Heart left ventricle (tissue), 16 donors: ENCODE measurements around the gene PAQR4. TPM values are rescaled to one million over a fixed set of nuclear protein-coding genes. Genes with fewer than 3 reads are reported as not detected.
"Not testable (repeated sequence)": the region's sequence is repeated elsewhere in the genome, so short reads cannot be mapped to it uniquely, and the experiment has no call there.

Experiments used
- ATAC-seq, 4 donors: fragments of 200-7000 bp; cut with Tn5 transposase; one replicate each; pipeline ENCODE4 v1.9.1; 2020 to 2022; ENCODE audit warnings: moderate library complexity in 4 of 4, mild to moderate bottlenecking in 3 of 4, moderate number of reproducible peaks in 1 of 4
- DNase-seq, 5 donors: peaks; one replicate each; pipeline ENCODE4 v3.0.0-alpha.2; 2020
- H3K27ac ChIP-seq, 12 donors: fragments of 200-600 bp; sonication (generic) in 4 of 12; one replicate each; pipeline versions ENCODE4 v1.5.0 to v1.8.0; 2016 to 2022; ENCODE audit warnings: mild to moderate bottlenecking in 2 of 12
- H3K27me3 ChIP-seq, 9 donors: fragments of 200-600 bp; sonication (generic) in 2 of 9; one replicate each; pipeline versions ENCODE4 v1.5.1 to v1.8.0; 2016 to 2022; ENCODE audit warnings: mild to moderate bottlenecking in 3 of 9
- H3K36me3 ChIP-seq, 9 donors: fragments of 200-600 bp; sonication (generic) in 2 of 9; one replicate each; pipeline versions ENCODE4 v1.5.0 to v1.8.0; 2018 to 2022; ENCODE audit warnings: mild to moderate bottlenecking in 2 of 9
- H3K4me1 ChIP-seq, 12 donors: fragments of 200-600 bp; sonication (generic) in 4 of 12; one replicate each; pipeline versions ENCODE4 v1.5.0 to v1.8.0; 2016 to 2022; ENCODE audit warnings: mild to moderate bottlenecking in 3 of 12
- H3K4me3 ChIP-seq, 12 donors: fragments of 200-600 bp; sonication (generic) in 4 of 12; one replicate each; pipeline versions ENCODE4 v1.5.0 to v1.8.0; 2017 to 2022; ENCODE audit warnings: mild to moderate bottlenecking in 9 of 12, moderate library complexity in 4 of 12
- H3K9me3 ChIP-seq, 12 donors: fragments of 200-600 bp; sonication (generic) in 4 of 12; one replicate each; pipeline versions ENCODE4 v1.5.0 to v1.8.0; 2016 to 2022; ENCODE audit warnings: mild to moderate bottlenecking in 1 of 12
- POLR2A ChIP-seq, 2 donors: fragments of 450-650 bp; IDR thresholded peaks; one replicate each; pipeline ENCODE4 v1.6.1; 2017; ENCODE audit warnings: antibody characterized with exemption in 2 of 2, mild to moderate bottlenecking in 2 of 2, moderate library complexity in 2 of 2
- WGBS, 4 donors: extraction: QIAGEN DNeasy Blood & Tissue Kit in 2 of 4; methylation state at CpG; one replicate each; pipeline versions ENCODE4 v1.1.5 to v1.1.7; 2013 to 2018; 5-methylcytosine and 5-hydroxymethylcytosine counted together
- intact Hi-C, 10 donors: fragments of 100-400 bp; cut with DNase I; formaldehyde crosslinking; loops; one replicate each; pipeline versions ENCODE4 v1.11.1 to v1.14.2; 2022
- polyA plus RNA-seq, 2 donors: library from polyadenylated mRNA; stranded (reverse); fragments of 200-250 nt; gene quantifications; one replicate each; pipeline ENCODE4 v1.2.3, GENCODE V29; 2013
- total RNA-seq, 9 donors: library from RNA; depleted of rRNA in 2 of 9; stranded (reverse); fragments of >200 nt in 2 of 9; fragmentation: NEBNext Ultra II Directional in 3 of 9; extraction: Animal tissue kit (Norgen Biotek cat#: 25700) in 3 of 9; gene quantifications; one replicate each; pipeline versions ENCODE4 v1.1.0 to v1.2.4, GENCODE V29; 2016 to 2023
- TF ChIP-seq, protein P1 (sequence below), 12 donors: fragments of 200-600 bp; sonication (generic) in 4 of 12; IDR thresholded peaks; one replicate each; pipeline versions ENCODE4 v1.5.0 to v1.8.0; 2018 to 2022; ENCODE audit warnings: antibody characterized with exemption in 12 of 12, mild to moderate bottlenecking in 5 of 12
- donor health status: ischemic (EF 13 %, LVEDD 7.1; RV severe dilation, severe dysfunction).
- donor health status: healthy with polysubstance abuse.
- donor health status: DM: no; HTN: yes; CAD: no.
- donor health status: DM: no; HTN: no; CAD: no.
- donor health status: ischemic (EF 25% LVEDD 6.9; RV normal size, moderate dysfunction).
- donor health status: ischemic (EF 25% LVEDD 5.7; RV mildly dilated, moderate dysfunction).
- donor health status: healthy.
- donor health status: DM: yes; HTN: yes; CAD: no.
- donor health status: ischemic (EF 35%, LVEDD 5.7; RV mildly dilated, moderate dysfunction).
- donor health status: nonischemic (EF 11% LVEDD 7.7; RV severe dilation, severe dysfunction).
- donor health status: DM: yes; HTN: yes; CAD: no.
- donor health status: PGD.
- donor health status: ischemic (EF 29% LVEDD 5.4; RV normal size, mild dysfunction).
- donor health status: nonischemic (EF 23%, LVEDD 6.1; RV moderate dilation, normal function).

The PAQR4 gene
- total and polyA plus RNA-seq, 11 donors: 6.9 to 16.3 (median 9.0) TPM

- Histone ChIP-seq H3K36me3 (peaks cover 0 to 56% (median 44%) of the 10 kb centered on the region in 9 donors), H3K4me3 (no peak overlapping the region), H3K9me3 (no peaks in the 10 kb centered on the region), H3K27ac (no peak overlapping the region), H3K27me3 (no peaks in the 10 kb centered on the region), H3K4me1 (peaks cover 0 to 12% (median 3%) of the 10 kb centered on the region in 12 donors)
- intact Hi-C loops: no loop called here
- no peak for ATAC-seq
- WGBS, 4 donors: 94 to 99% (median 96%) methylated on average over 10 to 15 of the region's 15 CpGs
- TF ChIP-seq POLR2A (IDR thresholded peaks at IDR 0.05): no peak
- TF ChIP-seq, protein P1, sequence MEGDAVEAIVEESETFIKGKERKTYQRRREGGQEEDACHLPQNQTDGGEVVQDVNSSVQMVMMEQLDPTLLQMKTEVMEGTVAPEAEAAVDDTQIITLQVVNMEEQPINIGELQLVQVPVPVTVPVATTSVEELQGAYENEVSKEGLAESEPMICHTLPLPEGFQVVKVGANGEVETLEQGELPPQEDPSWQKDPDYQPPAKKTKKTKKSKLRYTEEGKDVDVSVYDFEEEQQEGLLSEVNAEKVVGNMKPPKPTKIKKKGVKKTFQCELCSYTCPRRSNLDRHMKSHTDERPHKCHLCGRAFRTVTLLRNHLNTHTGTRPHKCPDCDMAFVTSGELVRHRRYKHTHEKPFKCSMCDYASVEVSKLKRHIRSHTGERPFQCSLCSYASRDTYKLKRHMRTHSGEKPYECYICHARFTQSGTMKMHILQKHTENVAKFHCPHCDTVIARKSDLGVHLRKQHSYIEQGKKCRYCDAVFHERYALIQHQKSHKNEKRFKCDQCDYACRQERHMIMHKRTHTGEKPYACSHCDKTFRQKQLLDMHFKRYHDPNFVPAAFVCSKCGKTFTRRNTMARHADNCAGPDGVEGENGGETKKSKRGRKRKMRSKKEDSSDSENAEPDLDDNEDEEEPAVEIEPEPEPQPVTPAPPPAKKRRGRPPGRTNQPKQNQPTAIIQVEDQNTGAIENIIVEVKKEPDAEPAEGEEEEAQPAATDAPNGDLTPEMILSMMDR (IDR thresholded peaks at IDR 0.05): no peak
- DNase-seq: no peak
These were observed 38.9 kb upstream of the PAQR4 start for GRCh38 chr16:2930236-2930635.

GRCh38 chr16:2931231-2931914, 37.8 kb upstream of the PAQR4 start:
- H3K4me3 ChIP-seq, H3K9me3 ChIP-seq, H3K27ac ChIP-seq, intact Hi-C loops, ATAC-seq, DNase-seq, H3K27me3 ChIP-seq: not testable (repeated sequence)
- H3K36me3 ChIP-seq: peaks cover 0 to 68% (median 55%) of the 10 kb centered on the region in 9 donors
- peaks cover 0 to 12% (median 3%) of the 10 kb centered on the region in 12 donors for H3K4me1 ChIP-seq
- WGBS, 4 donors: 88 to 95% (median 93%) methylated on average over 13 of the region's 13 CpGs

DNA sequence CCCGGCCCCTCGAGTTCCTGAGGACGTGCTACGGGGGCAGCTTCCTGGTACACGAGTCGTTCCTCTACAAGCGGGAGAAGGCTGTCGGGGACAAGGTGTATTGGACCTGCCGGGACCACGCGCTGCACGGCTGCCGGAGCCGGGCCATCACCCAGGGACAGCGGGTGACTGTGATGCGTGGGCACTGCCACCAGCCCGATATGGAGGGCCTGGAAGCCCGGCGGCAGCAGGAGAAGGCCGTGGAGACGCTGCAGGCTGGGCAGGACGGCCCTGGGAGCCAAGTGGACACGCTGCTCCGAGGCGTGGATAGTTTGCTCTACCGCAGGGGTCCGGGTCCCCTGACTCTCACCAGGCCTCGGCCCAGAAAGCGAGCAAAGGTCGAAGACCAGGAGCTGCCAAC, 36.0 kb upstream of the PAQR4 start:
- Histone ChIP-seq H3K4me1 (no peaks in the 10 kb centered on the region), H3K9me3 (no peaks in the 10 kb centered on the region), H3K36me3 (peaks cover 0 to 85% (median 72%) of the 10 kb centered on the region in 9 donors), H3K4me3 (no peak overlapping the region), H3K27ac (no peak overlapping the region), H3K27me3 (no peaks in the 10 kb centered on the region)
- intact Hi-C loops: no loop called here
- DNase-seq (no peak), ATAC-seq (no peak)
- no peak for TF ChIP-seq POLR2A (IDR thresholded peaks at IDR 0.05)
- TF ChIP-seq, protein P1 (IDR thresholded peaks at IDR 0.05): no peak
- 93 to 96% (median 94%) methylated on average over 19 to 30 of the region's 30 CpGs for WGBS, 4 donors

DNA sequence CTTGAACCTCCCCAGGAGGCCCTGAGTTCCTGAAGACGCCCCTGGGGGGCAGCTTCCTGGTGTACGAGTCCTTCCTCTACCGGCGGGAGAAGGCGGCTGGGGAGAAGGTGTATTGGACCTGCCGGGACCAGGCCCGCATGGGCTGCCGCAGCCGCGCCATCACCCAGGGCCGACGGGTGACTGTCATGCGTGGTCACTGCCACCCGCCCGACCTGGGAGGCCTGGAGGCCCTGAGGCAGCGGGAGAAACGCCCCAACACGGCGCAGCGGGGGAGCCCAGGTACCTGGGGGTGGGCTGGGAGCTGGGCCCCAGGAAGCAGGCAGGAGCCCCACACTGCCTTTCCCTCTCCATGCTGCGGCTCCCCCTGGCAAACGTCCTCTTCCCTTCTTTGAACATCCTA, 35.4 kb upstream of the PAQR4 start:
- TF ChIP-seq, protein P1 (IDR thresholded peaks at IDR 0.05): no peak
- TF ChIP-seq POLR2A (IDR thresholded peaks at IDR 0.05): no peak
- H3K4me1 ChIP-seq: no peaks in the 10 kb centered on the region
- H3K4me3 ChIP-seq: no peak overlapping the region
- WGBS, 4 donors: 87 to 95% (median 90%) methylated on average over 15 to 22 of the region's 22 CpGs
- no peaks in the 10 kb centered on the region for H3K9me3 ChIP-seq
- DNase-seq (no peak), ATAC-seq (peak in 1 of 4 donors; percentile 6)
- H3K27me3 ChIP-seq: no peaks in the 10 kb centered on the region
- peaks cover 0 to 91% (median 76%) of the 10 kb centered on the region in 9 donors for H3K36me3 ChIP-seq
- intact Hi-C loops: no loop called here
- no peak overlapping the region for H3K27ac ChIP-seq

- ATAC-seq (no peak), DNase-seq (no peak)
- H3K9me3 ChIP-seq: no peaks in the 10 kb centered on the region
- 87 to 93% (median 89%) methylated on average over 15 of the region's 15 CpGs for WGBS, 4 donors
- TF ChIP-seq POLR2A (IDR thresholded peaks at IDR 0.05): no peak
- TF ChIP-seq, protein P1 (IDR thresholded peaks at IDR 0.05): no peak
- H3K27ac ChIP-seq: no peak overlapping the region
- H3K27me3 ChIP-seq: no peaks in the 10 kb centered on the region
- intact Hi-C loops: no loop called here
- no peaks in the 10 kb centered on the region for H3K4me1 ChIP-seq
- H3K36me3 ChIP-seq: peaks cover 2 to 96% (median 81%) of the 10 kb centered on the region in 9 donors
- no peak overlapping the region for H3K4me3 ChIP-seq
These were observed 34.7 kb upstream of the PAQR4 start for GRCh38 chr16:2934450-2934849.
